GM23248 (cell line): ENCODE measurements around the gene SCAMP2. TPM values are rescaled to one million over a fixed set of nuclear protein-coding genes. Genes with fewer than 3 reads are reported as not detected.

Source experiments
- DNase-seq: peaks from one replicate; pipeline ENCODE4 v3.0.0-alpha.2; 2015
- H2AFZ ChIP-seq: fragments of 200-600 bp; sonication (generic); 2 replicates; pipeline ENCODE4 v1.6.1; 2016; ENCODE audit warnings: antibody characterized with exemption
- H3F3A ChIP-seq: fragments of 200-600 bp; sonication (generic); 2 replicates; pipeline ENCODE4 v1.6.1; 2016; ENCODE audit warnings: mild to moderate bottlenecking, antibody characterized with exemption, mixed run types; ENCODE audit not compliant: insufficient read depth
- H3K27ac ChIP-seq: fragments of 200-600 bp; sonication (generic); 2 replicates; pipeline ENCODE4 v1.5.1; 2016; ENCODE audit warnings: mild to moderate bottlenecking
- H3K27me3 ChIP-seq: fragments of 200-600 bp; sonication (generic); replicated peaks from 2 replicates; pipeline ENCODE4 v1.6.1; 2016; ENCODE audit warnings: mild to moderate bottlenecking; ENCODE audit not compliant: insufficient read depth
- H3K36me3 ChIP-seq: fragments of 200-600 bp; sonication (generic); 2 replicates; pipeline ENCODE4 v1.6.1; 2016; ENCODE audit warnings: low read depth, mild to moderate bottlenecking
- H3K4me1 ChIP-seq: fragments of 200-600 bp; sonication (generic); 2 replicates; pipeline ENCODE4 v1.6.1; 2016; ENCODE audit warnings: mild to moderate bottlenecking; ENCODE audit not compliant: insufficient read depth
- H3K4me2 ChIP-seq: fragments of 200-600 bp; sonication (generic); one replicate; pipeline ENCODE4 v1.6.1; 2016; ENCODE audit warnings: mild to moderate bottlenecking; ENCODE audit not compliant: unreplicated experiment
- H3K4me3 ChIP-seq: fragments of 200-600 bp; sonication (generic); 2 replicates; pipeline ENCODE4 v1.5.1; 2016; ENCODE audit warnings: mild to moderate bottlenecking
- H3K79me2 ChIP-seq: fragments of 200-600 bp; sonication (generic); 2 replicates; pipeline ENCODE4 v1.6.1; 2016; ENCODE audit warnings: mild to moderate bottlenecking; ENCODE audit not compliant: insufficient read depth
- H3K9ac ChIP-seq: fragments of 200-600 bp; sonication (generic); 2 replicates; pipeline ENCODE4 v1.6.1; 2016; ENCODE audit warnings: mild to moderate bottlenecking
- H3K9me2 ChIP-seq: fragments of 200-600 bp; sonication (generic); 2 replicates; pipeline ENCODE4 v1.6.1; 2016; ENCODE audit warnings: mixed run types, mild to moderate bottlenecking, moderate library complexity; ENCODE audit not compliant: insufficient read depth
- H3K9me3 ChIP-seq: fragments of 200-600 bp; sonication (generic); one replicate; pipeline ENCODE4 v1.6.1; 2017; ENCODE audit warnings: low read depth
- H4K20me1 ChIP-seq: fragments of 200-600 bp; sonication (generic); 2 replicates; pipeline ENCODE4 v1.6.0; 2016; ENCODE audit not compliant: insufficient read depth
- EZH2 ChIP-seq: fragments of 200-600 bp; sonication (generic); IDR thresholded peaks from 2 replicates; pipeline ENCODE4 v1.6.1; 2018; ENCODE audit warnings: antibody characterized with exemption, mild to moderate bottlenecking; ENCODE audit not compliant: insufficient read depth, poor library complexity, severe bottlenecking
- EZH2phosphoT487 ChIP-seq: fragments of 200-600 bp; sonication (generic); IDR thresholded peaks from 2 replicates; pipeline ENCODE4 v1.6.1; 2018; ENCODE audit warnings: antibody characterized with exemption, moderate library complexity, mild to moderate bottlenecking, low read depth; ENCODE audit not compliant: insufficient read depth
- WGBS, 2 experiments: methylation state at CpG; one replicate each; pipeline ENCODE4 v1.1.6; 2015 to 2017; ENCODE audit warnings: low lambda C conversion rate in 2 of 2, low coverage in 1 of 2; ENCODE audit errors: missing lambda C conversion rate in 2 of 2; 5-methylcytosine and 5-hydroxymethylcytosine counted together
- in situ Hi-C: fragments of 300-500 bp; cut with MboI; formaldehyde crosslinking; loops from 2 replicates; pipeline ENCODE4 v1.15.0; 2020
- polyA plus RNA-seq: library from polyadenylated mRNA; unstranded; fragments of >200 nt; fragmentation: Nextera tagmentation; extraction: Ambion mirVana; gene quantifications from 2 replicates; pipeline ENCODE4 v1.2.1, GENCODE V29; 2016
- total RNA-seq: library from RNA; depleted of rRNA; stranded (reverse); fragments of >200 nt; shearing (Covaris generic); gene quantifications from 2 replicates; pipeline ENCODE4 v1.2.3, GENCODE V29; 2014

SCAMP2 gene
- total and polyA plus RNA-seq, 2 experiments from 2014 or later = 28.7 to 83.0 TPM

DNA sequence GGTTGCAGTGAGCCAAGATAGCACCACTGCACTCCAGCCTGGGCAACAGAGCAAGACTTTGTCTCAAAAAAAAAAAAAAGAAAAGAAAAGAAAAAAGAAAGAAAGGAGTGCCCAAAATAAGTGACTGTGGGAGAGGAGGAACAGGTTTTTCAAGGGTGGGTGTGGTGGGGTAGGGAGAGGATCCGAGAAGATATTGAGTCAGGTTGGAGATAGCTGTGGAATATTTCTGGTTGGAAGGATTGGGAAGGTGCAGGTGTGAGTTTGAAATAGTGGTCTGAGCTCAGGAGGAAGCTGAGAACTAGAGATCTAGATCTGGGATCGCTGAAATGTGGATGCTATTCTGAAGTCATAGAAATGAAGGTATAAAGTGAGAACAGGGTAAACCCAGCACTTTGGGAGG lies 7.8 kb downstream of the SCAMP2 start:
- DNase-seq = no peak
- Histone ChIP-seq H3K27me3 (no peaks in the 10 kb centered on the region), H3K4me3 (no peak overlapping the region), H3K79me2 (peaks cover 78% of the 10 kb centered on the region), H3K36me3 (no peaks in the 10 kb centered on the region), H3K9ac (no peak overlapping the region), H2AFZ (no peak overlapping the region), H3K9me3 (no peaks in the 10 kb centered on the region), H3K27ac (peak overlapping the region; percentile 65; the same call in 1 of the 2 replicates), H4K20me1 (peaks cover 9% of the 10 kb centered on the region; the same call in 1 of the 2 replicates), H3K4me1 (peaks cover 31% of the 10 kb centered on the region), H3F3A (peaks cover 36% of the 10 kb centered on the region; the same call in 1 of the 2 replicates), H3K4me2 (no peak overlapping the region), H3K9me2 (no peaks in the 10 kb centered on the region)
- in situ Hi-C loops = no loop called here
- 67 to 80% methylated on average over 2 of the region's 2 CpGs for WGBS, 2 experiments
- TF ChIP-seq EZH2phosphoT487 (no peak), EZH2 (no peak)

- Histone ChIP-seq H3K79me2 (peaks cover 78% of the 10 kb centered on the region), H3K4me1 (peaks cover 21% of the 10 kb centered on the region), H3K9ac (no peak overlapping the region), H3K4me3 (no peak overlapping the region), H2AFZ (no peak overlapping the region), H3K27ac (peak overlapping the region; percentile 49), H3F3A (peaks cover 29% of the 10 kb centered on the region; the same call in 1 of the 2 replicates), H3K4me2 (no peak overlapping the region), H3K9me3 (no peaks in the 10 kb centered on the region), H3K36me3 (no peaks in the 10 kb centered on the region), H4K20me1 (peaks cover 9% of the 10 kb centered on the region; the same call in 1 of the 2 replicates), H3K27me3 (no peaks in the 10 kb centered on the region), H3K9me2 (no peaks in the 10 kb centered on the region)
- TF ChIP-seq EZH2 (no peak), EZH2phosphoT487 (no peak)
- no peak for DNase-seq
- in situ Hi-C loops = no loop called here
- 88 to 93% methylated on average over 6 of the region's 6 CpGs for WGBS, 2 experiments
Observed at GRCh38 chr15:74864296-74864695, 8.9 kb downstream of the SCAMP2 start.

DNA sequence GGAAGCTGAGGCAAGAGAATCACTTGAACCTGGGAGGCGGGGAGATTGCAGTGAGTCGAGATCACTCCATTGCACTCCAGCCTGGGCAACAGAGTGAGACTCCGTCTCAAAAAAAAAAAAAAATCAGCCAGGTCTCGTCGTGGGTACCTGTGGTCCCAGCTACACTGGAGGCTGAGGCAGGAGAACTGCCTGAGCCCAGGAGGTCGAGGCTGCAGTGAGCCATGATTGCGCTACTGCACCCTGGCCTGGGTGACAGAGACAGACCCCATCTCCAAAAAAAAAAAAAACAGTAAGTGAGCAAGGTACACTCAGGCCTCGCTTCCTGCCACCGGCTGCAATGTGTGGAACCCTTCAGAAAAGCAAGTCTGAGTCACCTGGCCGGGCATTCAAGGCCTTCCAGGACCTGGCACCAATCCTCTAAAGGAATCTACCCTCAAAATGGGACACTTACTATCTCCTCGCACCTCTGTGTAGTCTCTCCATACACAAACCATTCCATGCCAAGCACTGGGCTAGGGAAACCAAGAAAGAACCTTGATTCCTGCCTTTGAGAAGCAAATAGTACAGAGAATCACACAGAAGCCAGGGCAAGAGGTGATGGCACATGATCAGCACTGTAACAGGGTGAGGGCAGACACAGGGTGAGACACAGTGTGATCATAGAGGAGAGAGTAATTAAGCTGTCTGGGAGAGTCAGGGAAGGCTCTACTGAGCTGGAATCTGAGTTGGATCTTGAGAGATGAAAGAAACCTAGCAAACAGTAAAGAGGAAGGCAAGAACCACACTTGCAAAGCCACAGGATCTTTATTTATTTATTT lies 9.7 kb downstream of the SCAMP2 start:
- no peaks in the 10 kb centered on the region for H3K36me3 ChIP-seq
- no peak overlapping the region for H3K4me3 ChIP-seq
- peaks cover 28% of the 10 kb centered on the region; the same call in 1 of the 2 replicates for H3F3A ChIP-seq
- H3K9me2 ChIP-seq = no peaks in the 10 kb centered on the region
- peak; percentile 83 for DNase-seq
- H3K27me3 ChIP-seq = no peaks in the 10 kb centered on the region
- H3K79me2 ChIP-seq = peaks cover 78% of the 10 kb centered on the region
- peak overlapping the region; percentile 49 for H3K27ac ChIP-seq
- no peak overlapping the region for H3K4me2 ChIP-seq
- H3K4me1 ChIP-seq = peaks cover 20% of the 10 kb centered on the region
- 66 to 67% methylated on average over 9 to 11 of the region's 11 CpGs for WGBS, 2 experiments
- no peak overlapping the region for H3K9ac ChIP-seq
- in situ Hi-C loops = no loop called here
- TF ChIP-seq EZH2phosphoT487 = no peak
- no peak for TF ChIP-seq EZH2
- H3K9me3 ChIP-seq = no peaks in the 10 kb centered on the region
- H4K20me1 ChIP-seq = peaks cover 9% of the 10 kb centered on the region; the same call in 1 of the 2 replicates
- no peak overlapping the region for H2AFZ ChIP-seq

DNA sequence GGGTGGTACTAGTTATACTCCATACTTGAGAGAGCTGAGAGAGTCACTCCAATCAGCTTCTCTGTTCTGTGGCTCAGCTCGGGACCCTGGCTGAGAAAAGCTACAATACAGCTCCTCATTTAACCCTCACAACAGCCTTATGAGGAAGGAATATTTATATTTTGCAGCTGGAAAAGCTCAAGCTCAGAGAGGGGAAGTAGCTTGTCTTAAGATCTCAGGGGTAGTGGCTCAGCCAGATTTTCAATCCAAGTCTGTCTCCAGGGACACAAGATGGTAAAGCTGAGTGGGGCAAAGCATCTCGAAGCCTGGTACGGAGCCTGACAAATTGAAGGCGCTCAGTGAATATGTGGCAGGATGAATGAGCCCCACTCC lies 14.8 kb downstream of the SCAMP2 start:
- Histone ChIP-seq H3K4me1 (peaks cover 6% of the 10 kb centered on the region), H3K4me3 (no peak overlapping the region), H3K79me2 (peaks cover 79% of the 10 kb centered on the region), H3K9ac (no peak overlapping the region), H3K27ac (no peak overlapping the region), H3F3A (peaks cover 12% of the 10 kb centered on the region; the same call in 1 of the 2 replicates), H3K9me3 (no peaks in the 10 kb centered on the region), H3K4me2 (no peak overlapping the region), H2AFZ (no peak overlapping the region), H3K36me3 (no peaks in the 10 kb centered on the region), H4K20me1 (0 out of 2 replicates have a peak, but pooled peaks cover 3% of the 10 kb centered on the region), H3K27me3 (no peaks in the 10 kb centered on the region), H3K9me2 (no peaks in the 10 kb centered on the region)
- DNase-seq = no peak
- in situ Hi-C loops = no loop called here
- TF ChIP-seq EZH2 (no peak), EZH2phosphoT487 (no peak)
- WGBS, 2 experiments = 79 to 80% methylated on average over 4 of the region's 4 CpGs
